ENCODE data around the gene MYL1. TPM values are rescaled to one million over a fixed set of nuclear protein-coding genes. Genes with fewer than 3 reads are reported as not detected.
A peak's percentile ranks its signal among the peaks of the same experiment; 100 is the strongest.

The MYL1 gene
- total RNA-seq, 1 experiment from 2014 or later: not detected

- Histone ChIP-seq H3K4me2 (ENCODE audit: low read length) (no peak overlapping the region), H3K9me2 (ENCODE audit: insufficient read depth) (no peaks in the 10 kb centered on the region), H2AFZ (ENCODE audit: low read depth, low read length, poor library complexity, severe bottlenecking) (no peak overlapping the region), H3K9me3 (ENCODE audit: control insufficient read depth in 1 of 2, insufficient read depth in 1 of 2, low read depth in 1 of 2, low read length in 2 of 2) (no peaks in the 10 kb centered on the region), H3K27ac (ENCODE audit: low read depth, low read length) (no peak overlapping the region), H3K4me1 (ENCODE audit: control insufficient read depth in 1 of 2, insufficient read depth in 2 of 2, low read length in 2 of 2) (no peaks in the 10 kb centered on the region), H3K4me3 (replicated peaks in 1 of 2; ENCODE audit: low read depth in 1 of 2, low read length in 2 of 2) (no peak overlapping the region), H4K20me1 (ENCODE audit: insufficient read depth) (no peaks in the 10 kb centered on the region), H3K27me3 (ENCODE audit: insufficient read depth, low read length) (no peaks in the 10 kb centered on the region), H3K79me2 (ENCODE audit: insufficient read depth, low read length) (no peaks in the 10 kb centered on the region), H3K9ac (ENCODE audit: low read length) (no peak overlapping the region), H3K36me3 (ENCODE audit: control insufficient read depth in 1 of 2, insufficient read depth in 2 of 2, low read length in 2 of 2) (no peaks in the 10 kb centered on the region)
- BruUV-seq (replicated peaks): no TSS peak
- ChIA-PET POLR2A (no interaction called here), CTCF (interaction anchor here (0.9 to 1.5 kb wide), 2 partner anchors 36 to 140 kb away, joined by 3 read pairs; no protein-coding TSS in a partner anchor), RAD21 (ENCODE audit: low non-redundant PET in 1 of 2, low total read pairs in 2 of 2, uncharacterized antibody in 2 of 2, unreplicated experiment in 2 of 2) (interaction anchor here in 1 of 2 experiments (0.6 kb wide), 1 partner anchor 732 kb away, joined by 8 read pairs; no protein-coding TSS in a partner anchor)
- ATAC-seq: peak; percentile 82
- intact Hi-C loops (cut with micrococcal nuclease): no loop called here
- TF ChIP-seq CBX3 (IDR thresholded peaks at IDR 0.05; ENCODE audit: low read depth): 0 out of 2 replicates have a peak, but pooled peaks have one; percentile 11
- peak; percentile 7 to 57 (median 45); a peak in 4 of 6 replicates for TF ChIP-seq CTCF (IDR thresholded peaks at IDR 0.05 in 2 of 3, conservative IDR thresholded peaks at IDR 0.05 in 1 of 3; ENCODE audit: borderline replicate concordance in 1 of 3, insufficient read depth in 1 of 3, low read depth in 2 of 3, low read length in 2 of 3)
- TF ChIP-seq, protein P1, sequence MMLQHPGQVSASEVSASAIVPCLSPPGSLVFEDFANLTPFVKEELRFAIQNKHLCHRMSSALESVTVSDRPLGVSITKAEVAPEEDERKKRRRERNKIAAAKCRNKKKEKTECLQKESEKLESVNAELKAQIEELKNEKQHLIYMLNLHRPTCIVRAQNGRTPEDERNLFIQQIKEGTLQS (IDR thresholded peaks at IDR 0.05): no peak
- no peak for TF ChIP-seq YY1 (IDR thresholded peaks at IDR 0.05; ENCODE audit: extremely low read depth, insufficient replicate concordance, low read depth, low read length)
- no peak for DNase-seq (ENCODE audit: low read depth, low spot score)
Measured at GRCh38 chr2:210363261-210363660, 48.3 kb upstream of the MYL1 start.

DNA sequence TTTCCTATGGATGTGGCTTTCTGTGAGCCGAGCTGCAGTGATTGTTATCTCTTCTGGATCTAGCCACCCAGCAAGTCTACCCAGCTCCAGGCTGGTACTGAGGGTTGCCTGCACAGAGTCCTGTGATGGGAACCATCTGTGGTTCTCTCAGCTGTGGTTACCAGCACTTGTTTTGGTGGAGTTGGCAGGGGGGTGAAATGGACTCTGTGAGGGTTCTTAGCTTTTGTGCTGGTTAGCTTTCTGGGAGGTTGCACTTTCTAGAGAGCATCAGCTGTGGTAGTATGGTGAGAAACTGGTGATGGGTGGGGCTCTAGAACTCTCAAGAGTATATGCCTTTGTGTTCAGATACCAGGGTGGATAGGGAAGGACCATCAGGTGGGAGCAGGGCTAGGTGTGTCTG, 45.4 kb upstream of the MYL1 start:
- Histone ChIP-seq H3K27ac (ENCODE audit: low read depth, low read length) (no peak overlapping the region), H3K79me2 (ENCODE audit: insufficient read depth, low read length) (no peaks in the 10 kb centered on the region), H3K27me3 (ENCODE audit: insufficient read depth, low read length) (no peaks in the 10 kb centered on the region), H3K4me3 (replicated peaks in 1 of 2; ENCODE audit: low read depth in 1 of 2, low read length in 2 of 2) (no peak overlapping the region), H3K9me2 (ENCODE audit: insufficient read depth) (no peaks in the 10 kb centered on the region), H4K20me1 (ENCODE audit: insufficient read depth) (no peaks in the 10 kb centered on the region), H2AFZ (ENCODE audit: low read depth, low read length, poor library complexity, severe bottlenecking) (no peak overlapping the region), H3K36me3 (ENCODE audit: control insufficient read depth in 1 of 2, insufficient read depth in 2 of 2, low read length in 2 of 2) (no peaks in the 10 kb centered on the region), H3K4me1 (ENCODE audit: control insufficient read depth in 1 of 2, insufficient read depth in 2 of 2, low read length in 2 of 2) (no peaks in the 10 kb centered on the region), H3K4me2 (ENCODE audit: low read length) (no peak overlapping the region), H3K9me3 (ENCODE audit: control insufficient read depth in 1 of 2, insufficient read depth in 1 of 2, low read depth in 1 of 2, low read length in 2 of 2) (no peaks in the 10 kb centered on the region), H3K9ac (ENCODE audit: low read length) (no peak overlapping the region)
- RAD21 ChIA-PET (ENCODE audit: low non-redundant PET in 1 of 2, low total read pairs in 2 of 2, uncharacterized antibody in 2 of 2, unreplicated experiment in 2 of 2): no interaction called here
- DNase-seq (ENCODE audit: low read depth, low spot score) (no peak), ATAC-seq (no peak)
- TF ChIP-seq ZNF274 (IDR thresholded peaks at IDR 0.05; ENCODE audit: low read depth, low read length): no peak
- BruUV-seq (replicated peaks): no TSS peak
- CTCF ChIA-PET: no interaction called here
- POLR2A ChIA-PET: no interaction called here
- intact Hi-C loops (cut with micrococcal nuclease): no loop called here

Measured in HCT116 (cell line).